ENCODE measurements around the gene GRM4.

- TF ChIP-seq CTCF (IDR thresholded peaks at IDR 0.05; ENCODE audit: low read length) (no peak), EZH2 (IDR thresholded peaks at IDR 0.05; ENCODE audit: borderline replicate concordance, low read length) (no peak)
Measured at GRCh38 chr6:34182751-34183531, 37.1 kb upstream of the GRM4 start.

All from OCI-LY1 (cell line).